Measurements from ENCODE around the gene SLC4A1AP. TPM values are rescaled to one million over a fixed set of nuclear protein-coding genes. Genes with fewer than 3 reads are reported as not detected.
A peak's percentile ranks its signal among the peaks of the same experiment; 100 is the strongest.

Gene SLC4A1AP
- total and polyA plus RNA-seq, 9 of the 15 experiments (the other 6 are each of a cell fraction or from before 2014, with no cell fraction given), result 8.1 to 40.5 (median 35.3) TPM

DNA sequence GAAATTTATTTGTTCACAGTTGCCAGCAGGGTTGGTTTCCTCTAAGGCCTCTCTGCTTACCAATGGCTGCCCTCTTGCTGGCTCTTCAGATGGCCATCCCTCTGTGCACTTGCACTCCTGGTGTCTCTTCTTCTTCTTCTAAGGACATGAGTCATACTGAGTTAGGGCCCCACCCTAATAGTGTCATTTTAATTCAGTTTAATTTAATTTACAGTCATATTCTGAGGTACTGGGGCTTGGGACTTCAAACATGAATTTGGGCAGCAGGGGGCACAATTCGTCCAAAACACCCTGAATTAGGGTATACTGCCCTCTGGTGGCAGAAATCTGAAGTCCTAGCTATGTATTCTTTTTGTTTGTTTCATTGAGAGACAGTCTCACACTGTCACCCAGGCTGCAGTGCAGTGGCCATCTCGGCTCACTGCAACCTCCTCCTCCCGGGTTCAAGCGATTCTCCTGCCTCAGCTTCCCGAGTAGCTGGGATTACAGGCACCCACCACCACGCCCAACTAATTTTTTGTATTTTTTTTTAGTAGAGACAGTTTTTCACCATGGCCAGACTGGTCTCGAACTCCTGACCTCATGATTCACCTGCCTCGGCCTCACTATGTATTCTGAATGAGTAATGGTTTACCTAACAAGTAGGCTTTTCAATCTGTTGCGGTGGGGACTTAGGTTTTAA, 19.8 kb downstream of the SLC4A1AP start (continued):
- TF ChIP-seq ZSCAN32 (CRISPR knock-in tag; IDR thresholded peaks at IDR 0.05) (no peak), SMAD4 (CRISPR knock-in tag; conservative IDR thresholded peaks at IDR 0.05) (no peak), ZNF583 (CRISPR knock-in tag; IDR thresholded peaks at IDR 0.05) (no peak), JUND (IDR thresholded peaks at IDR 0.05; ENCODE audit: borderline replicate concordance, low read depth, low read length) (0 out of 2 replicates have a peak, but pooled peaks have one; percentile 42), JUND (tag; IDR thresholded peaks at IDR 0.05; ENCODE audit: borderline replicate concordance, low read depth, low read length) (no peak; the same call in 2 of the 3 replicates), TCFL5 (CRISPR knock-in tag; conservative IDR thresholded peaks at IDR 0.05) (no peak), EHMT2 (IDR thresholded peaks at IDR 0.05) (peak; percentile 56; the same call in 1 of the 2 replicates), FOXJ2 (tag; IDR thresholded peaks at IDR 0.05) (no peak), NBN (IDR thresholded peaks at IDR 0.05; ENCODE audit: low read depth) (peak; percentile 79; the same call in 1 of the 2 replicates), SMC3 (conservative IDR thresholded peaks at IDR 0.05; ENCODE audit: insufficient read depth, low read depth, low read length) (peak; percentile 90), MAFG (tag; conservative IDR thresholded peaks at IDR 0.05) (no peak), RB1 (IDR thresholded peaks at IDR 0.05; ENCODE audit: low read depth) (peak; percentile 61), PHTF2 (CRISPR knock-in tag; IDR thresholded peaks at IDR 0.05) (no peak)
- TF ChIP-seq, protein P1, sequence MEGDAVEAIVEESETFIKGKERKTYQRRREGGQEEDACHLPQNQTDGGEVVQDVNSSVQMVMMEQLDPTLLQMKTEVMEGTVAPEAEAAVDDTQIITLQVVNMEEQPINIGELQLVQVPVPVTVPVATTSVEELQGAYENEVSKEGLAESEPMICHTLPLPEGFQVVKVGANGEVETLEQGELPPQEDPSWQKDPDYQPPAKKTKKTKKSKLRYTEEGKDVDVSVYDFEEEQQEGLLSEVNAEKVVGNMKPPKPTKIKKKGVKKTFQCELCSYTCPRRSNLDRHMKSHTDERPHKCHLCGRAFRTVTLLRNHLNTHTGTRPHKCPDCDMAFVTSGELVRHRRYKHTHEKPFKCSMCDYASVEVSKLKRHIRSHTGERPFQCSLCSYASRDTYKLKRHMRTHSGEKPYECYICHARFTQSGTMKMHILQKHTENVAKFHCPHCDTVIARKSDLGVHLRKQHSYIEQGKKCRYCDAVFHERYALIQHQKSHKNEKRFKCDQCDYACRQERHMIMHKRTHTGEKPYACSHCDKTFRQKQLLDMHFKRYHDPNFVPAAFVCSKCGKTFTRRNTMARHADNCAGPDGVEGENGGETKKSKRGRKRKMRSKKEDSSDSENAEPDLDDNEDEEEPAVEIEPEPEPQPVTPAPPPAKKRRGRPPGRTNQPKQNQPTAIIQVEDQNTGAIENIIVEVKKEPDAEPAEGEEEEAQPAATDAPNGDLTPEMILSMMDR (IDR thresholded peaks at IDR 0.05 in 2 of 3, conservative IDR thresholded peaks at IDR 0.05 in 1 of 3; ENCODE audit: insufficient read depth in 2 of 3, low read depth in 1 of 3, low read length in 3 of 3), result peak; percentile 97 to 100 (median 99)
- TF ChIP-seq, protein P2, sequence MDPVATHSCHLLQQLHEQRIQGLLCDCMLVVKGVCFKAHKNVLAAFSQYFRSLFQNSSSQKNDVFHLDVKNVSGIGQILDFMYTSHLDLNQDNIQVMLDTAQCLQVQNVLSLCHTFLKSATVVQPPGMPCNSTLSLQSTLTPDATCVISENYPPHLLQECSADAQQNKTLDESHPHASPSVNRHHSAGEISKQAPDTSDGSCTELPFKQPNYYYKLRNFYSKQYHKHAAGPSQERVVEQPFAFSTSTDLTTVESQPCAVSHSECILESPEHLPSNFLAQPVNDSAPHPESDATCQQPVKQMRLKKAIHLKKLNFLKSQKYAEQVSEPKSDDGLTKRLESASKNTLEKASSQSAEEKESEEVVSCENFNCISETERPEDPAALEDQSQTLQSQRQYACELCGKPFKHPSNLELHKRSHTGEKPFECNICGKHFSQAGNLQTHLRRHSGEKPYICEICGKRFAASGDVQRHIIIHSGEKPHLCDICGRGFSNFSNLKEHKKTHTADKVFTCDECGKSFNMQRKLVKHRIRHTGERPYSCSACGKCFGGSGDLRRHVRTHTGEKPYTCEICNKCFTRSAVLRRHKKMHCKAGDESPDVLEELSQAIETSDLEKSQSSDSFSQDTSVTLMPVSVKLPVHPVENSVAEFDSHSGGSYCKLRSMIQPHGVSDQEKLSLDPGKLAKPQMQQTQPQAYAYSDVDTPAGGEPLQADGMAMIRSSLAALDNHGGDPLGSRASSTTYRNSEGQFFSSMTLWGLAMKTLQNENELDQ (CRISPR knock-in tag; IDR thresholded peaks at IDR 0.05; ENCODE audit: borderline replicate concordance), result no peak
- TF ChIP-seq, protein P3, sequence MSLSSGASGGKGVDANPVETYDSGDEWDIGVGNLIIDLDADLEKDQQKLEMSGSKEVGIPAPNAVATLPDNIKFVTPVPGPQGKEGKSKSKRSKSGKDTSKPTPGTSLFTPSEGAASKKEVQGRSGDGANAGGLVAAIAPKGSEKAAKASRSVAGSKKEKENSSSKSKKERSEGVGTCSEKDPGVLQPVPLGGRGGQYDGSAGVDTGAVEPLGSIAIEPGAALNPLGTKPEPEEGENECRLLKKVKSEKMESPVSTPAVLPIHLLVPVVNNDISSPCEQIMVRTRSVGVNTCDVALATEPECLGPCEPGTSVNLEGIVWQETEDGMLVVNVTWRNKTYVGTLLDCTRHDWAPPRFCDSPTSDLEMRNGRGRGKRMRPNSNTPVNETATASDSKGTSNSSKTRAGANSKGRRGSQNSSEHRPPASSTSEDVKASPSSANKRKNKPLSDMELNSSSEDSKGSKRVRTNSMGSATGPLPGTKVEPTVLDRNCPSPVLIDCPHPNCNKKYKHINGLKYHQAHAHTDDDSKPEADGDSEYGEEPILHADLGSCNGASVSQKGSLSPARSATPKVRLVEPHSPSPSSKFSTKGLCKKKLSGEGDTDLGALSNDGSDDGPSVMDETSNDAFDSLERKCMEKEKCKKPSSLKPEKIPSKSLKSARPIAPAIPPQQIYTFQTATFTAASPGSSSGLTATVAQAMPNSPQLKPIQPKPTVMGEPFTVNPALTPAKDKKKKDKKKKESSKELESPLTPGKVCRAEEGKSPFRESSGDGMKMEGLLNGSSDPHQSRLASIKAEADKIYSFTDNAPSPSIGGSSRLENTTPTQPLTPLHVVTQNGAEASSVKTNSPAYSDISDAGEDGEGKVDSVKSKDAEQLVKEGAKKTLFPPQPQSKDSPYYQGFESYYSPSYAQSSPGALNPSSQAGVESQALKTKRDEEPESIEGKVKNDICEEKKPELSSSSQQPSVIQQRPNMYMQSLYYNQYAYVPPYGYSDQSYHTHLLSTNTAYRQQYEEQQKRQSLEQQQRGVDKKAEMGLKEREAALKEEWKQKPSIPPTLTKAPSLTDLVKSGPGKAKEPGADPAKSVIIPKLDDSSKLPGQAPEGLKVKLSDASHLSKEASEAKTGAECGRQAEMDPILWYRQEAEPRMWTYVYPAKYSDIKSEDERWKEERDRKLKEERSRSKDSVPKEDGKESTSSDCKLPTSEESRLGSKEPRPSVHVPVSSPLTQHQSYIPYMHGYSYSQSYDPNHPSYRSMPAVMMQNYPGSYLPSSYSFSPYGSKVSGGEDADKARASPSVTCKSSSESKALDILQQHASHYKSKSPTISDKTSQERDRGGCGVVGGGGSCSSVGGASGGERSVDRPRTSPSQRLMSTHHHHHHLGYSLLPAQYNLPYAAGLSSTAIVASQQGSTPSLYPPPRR (CRISPR knock-in tag; IDR thresholded peaks at IDR 0.05; ENCODE audit: borderline replicate concordance), result no peak
